ENCODE data around the gene IFNGR1. TPM values are rescaled to one million over a fixed set of nuclear protein-coding genes. Genes with fewer than 3 reads are reported as not detected.
A peak's percentile ranks its signal among the peaks of the same experiment; 100 is the strongest.

IFNGR1 gene
- total RNA-seq, 2 donors from 2014 or later: 65.5 to 102 TPM

DNA sequence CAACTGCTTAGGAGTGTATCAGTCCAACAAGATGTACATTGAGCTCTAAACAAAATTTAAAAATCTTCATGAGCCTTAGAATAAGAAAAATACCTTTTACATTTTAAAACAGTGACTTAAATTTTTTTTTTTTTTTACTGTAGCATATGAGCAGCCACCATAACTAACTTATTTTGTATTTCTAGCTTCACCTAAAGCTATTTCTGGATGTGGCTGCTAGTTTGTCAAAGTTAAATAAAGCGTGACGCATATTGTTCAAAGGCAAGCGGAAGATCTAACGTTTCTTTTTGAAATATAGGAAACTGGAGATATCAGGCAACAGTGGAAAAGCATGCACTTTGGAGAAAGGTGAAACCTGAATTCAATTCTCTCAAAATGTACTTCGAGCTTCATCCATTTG lies 42.5 kb downstream of the IFNGR1 start:
- Histone ChIP-seq H3K27me3 (replicated peaks; ENCODE audit: insufficient read depth) (no peaks in the 10 kb centered on the region), H3K36me3 (no peaks in the 10 kb centered on the region), H3K4me3 (no peak overlapping the region), H3K27ac (no peak overlapping the region), H3K9me3 (no peaks in the 10 kb centered on the region), H3K4me1 (ENCODE audit: control insufficient read depth in 1 of 2, low read depth in 2 of 2) (no peaks in the 10 kb centered on the region)
- DNase-seq (ENCODE audit: low spot score) (no peak), ATAC-seq (ENCODE audit: insufficient number of reproducible peaks, low FRiP score, low read depth) (no peak)
- TF ChIP-seq, protein P1, sequence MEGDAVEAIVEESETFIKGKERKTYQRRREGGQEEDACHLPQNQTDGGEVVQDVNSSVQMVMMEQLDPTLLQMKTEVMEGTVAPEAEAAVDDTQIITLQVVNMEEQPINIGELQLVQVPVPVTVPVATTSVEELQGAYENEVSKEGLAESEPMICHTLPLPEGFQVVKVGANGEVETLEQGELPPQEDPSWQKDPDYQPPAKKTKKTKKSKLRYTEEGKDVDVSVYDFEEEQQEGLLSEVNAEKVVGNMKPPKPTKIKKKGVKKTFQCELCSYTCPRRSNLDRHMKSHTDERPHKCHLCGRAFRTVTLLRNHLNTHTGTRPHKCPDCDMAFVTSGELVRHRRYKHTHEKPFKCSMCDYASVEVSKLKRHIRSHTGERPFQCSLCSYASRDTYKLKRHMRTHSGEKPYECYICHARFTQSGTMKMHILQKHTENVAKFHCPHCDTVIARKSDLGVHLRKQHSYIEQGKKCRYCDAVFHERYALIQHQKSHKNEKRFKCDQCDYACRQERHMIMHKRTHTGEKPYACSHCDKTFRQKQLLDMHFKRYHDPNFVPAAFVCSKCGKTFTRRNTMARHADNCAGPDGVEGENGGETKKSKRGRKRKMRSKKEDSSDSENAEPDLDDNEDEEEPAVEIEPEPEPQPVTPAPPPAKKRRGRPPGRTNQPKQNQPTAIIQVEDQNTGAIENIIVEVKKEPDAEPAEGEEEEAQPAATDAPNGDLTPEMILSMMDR (IDR thresholded peaks at IDR 0.05): no peak

DNA sequence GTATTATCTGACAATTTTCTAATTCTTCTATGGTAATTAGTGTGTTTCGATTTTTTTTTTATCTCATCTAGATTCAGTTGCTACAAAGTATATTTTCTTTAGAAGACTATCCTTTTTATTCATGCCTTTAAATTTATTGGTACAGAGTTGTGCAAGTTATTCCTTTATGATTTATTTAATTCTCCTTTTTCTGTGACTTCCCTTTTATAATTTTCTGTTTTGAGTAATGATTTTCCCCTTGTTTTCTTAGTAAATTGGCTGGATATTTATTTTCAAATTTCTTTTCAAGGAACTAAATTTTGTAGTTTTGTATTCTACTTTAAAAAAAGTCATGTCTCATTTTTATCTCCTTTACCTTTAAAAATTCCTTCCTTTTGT lies 43.3 kb downstream of the IFNGR1 start:
- ATAC-seq (ENCODE audit: insufficient number of reproducible peaks, low FRiP score, low read depth) (no peak), DNase-seq (ENCODE audit: low spot score) (no peak)
- H3K4me1 ChIP-seq (ENCODE audit: control insufficient read depth in 1 of 2, low read depth in 2 of 2): no peaks in the 10 kb centered on the region
- no peaks in the 10 kb centered on the region for H3K36me3 ChIP-seq
- no peaks in the 10 kb centered on the region for H3K9me3 ChIP-seq
- no peaks in the 10 kb centered on the region for H3K27me3 ChIP-seq (replicated peaks; ENCODE audit: insufficient read depth)
- TF ChIP-seq, protein P1 (IDR thresholded peaks at IDR 0.05): no peak
- no peak overlapping the region for H3K27ac ChIP-seq
- no peak overlapping the region for H3K4me3 ChIP-seq

DNA sequence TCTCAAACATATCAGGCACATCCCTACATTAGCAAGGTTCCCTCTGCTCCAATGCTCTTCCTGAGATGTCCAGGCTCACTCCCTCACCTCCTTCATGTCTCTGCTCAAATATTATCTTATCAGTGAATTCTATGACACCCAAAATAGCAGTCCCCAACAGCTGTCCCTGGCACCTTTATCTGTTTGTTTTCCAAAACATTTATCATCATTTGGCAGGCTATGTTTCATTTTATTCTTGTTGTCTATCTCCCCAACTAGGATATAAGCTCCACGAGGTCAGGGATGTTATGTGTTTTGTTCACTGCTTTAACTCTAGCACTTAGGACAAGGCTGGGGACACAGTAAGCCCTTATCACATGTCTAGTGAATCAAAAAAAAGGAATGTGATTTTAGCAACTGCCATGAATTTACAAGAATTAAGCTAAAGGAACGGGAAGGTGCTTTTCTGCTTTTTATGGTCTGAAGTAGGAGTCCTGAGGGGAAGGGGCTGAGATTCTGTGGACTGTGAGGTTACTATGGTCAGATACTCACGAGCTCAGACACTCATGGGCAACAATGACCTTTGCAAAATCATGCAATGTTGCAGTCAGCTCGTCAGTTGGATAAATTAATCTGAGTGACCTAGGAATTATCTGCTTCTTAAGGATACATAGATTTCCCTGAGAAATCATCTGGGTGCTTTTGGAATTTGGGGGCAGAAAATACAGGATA lies 43.9 kb downstream of the IFNGR1 start:
- H3K9me3 ChIP-seq: no peaks in the 10 kb centered on the region
- DNase-seq (ENCODE audit: low spot score) (no peak), ATAC-seq (ENCODE audit: insufficient number of reproducible peaks, low FRiP score, low read depth) (peak; percentile 42)
- no peak overlapping the region for H3K27ac ChIP-seq
- TF ChIP-seq, protein P1 (IDR thresholded peaks at IDR 0.05): no peak
- H3K4me1 ChIP-seq (ENCODE audit: control insufficient read depth in 1 of 2, low read depth in 2 of 2): no peaks in the 10 kb centered on the region
- no peak overlapping the region for H3K4me3 ChIP-seq
- no peaks in the 10 kb centered on the region for H3K27me3 ChIP-seq (replicated peaks; ENCODE audit: insufficient read depth)
- no peaks in the 10 kb centered on the region for H3K36me3 ChIP-seq

DNA sequence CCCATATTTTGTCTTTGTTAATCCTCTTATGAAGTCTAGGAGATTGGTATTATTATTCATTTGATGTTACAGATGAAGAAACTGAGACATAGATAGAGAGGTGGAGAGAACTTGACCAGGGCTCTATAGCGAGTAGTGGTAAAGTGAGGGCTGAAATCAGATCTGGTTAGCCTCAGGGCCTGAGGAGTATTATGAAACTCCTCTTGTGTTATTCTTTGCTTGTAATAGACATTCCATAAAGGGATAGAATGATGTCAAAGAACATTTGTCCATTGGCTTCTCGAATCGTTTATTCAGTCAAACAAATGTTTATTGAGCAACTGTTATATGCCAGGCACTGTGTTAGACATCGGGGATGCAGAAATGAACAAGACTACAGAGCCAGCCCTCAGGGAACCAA lies 45.7 kb downstream of the IFNGR1 start, which contains the start of gene IL22RA2:
Gene IL22RA2, minus strand, starts transcription at position 144 of the 400 bp plus-strand sequence. CDS start 11,895 bp downstream, outside the sequence.
- Histone ChIP-seq H3K4me1 (ENCODE audit: control insufficient read depth in 1 of 2, low read depth in 2 of 2) (no peaks in the 10 kb centered on the region), H3K36me3 (no peaks in the 10 kb centered on the region), H3K27me3 (replicated peaks; ENCODE audit: insufficient read depth) (no peaks in the 10 kb centered on the region), H3K9me3 (no peaks in the 10 kb centered on the region), H3K27ac (no peak within 1 kb of the TSS), H3K4me3 (no peak within 1 kb of the TSS)
- no peak for ATAC-seq (ENCODE audit: insufficient number of reproducible peaks, low FRiP score, low read depth)
- no peak for DNase-seq (ENCODE audit: low spot score)
- TF ChIP-seq, protein P1 (IDR thresholded peaks at IDR 0.05): no peak

DNA sequence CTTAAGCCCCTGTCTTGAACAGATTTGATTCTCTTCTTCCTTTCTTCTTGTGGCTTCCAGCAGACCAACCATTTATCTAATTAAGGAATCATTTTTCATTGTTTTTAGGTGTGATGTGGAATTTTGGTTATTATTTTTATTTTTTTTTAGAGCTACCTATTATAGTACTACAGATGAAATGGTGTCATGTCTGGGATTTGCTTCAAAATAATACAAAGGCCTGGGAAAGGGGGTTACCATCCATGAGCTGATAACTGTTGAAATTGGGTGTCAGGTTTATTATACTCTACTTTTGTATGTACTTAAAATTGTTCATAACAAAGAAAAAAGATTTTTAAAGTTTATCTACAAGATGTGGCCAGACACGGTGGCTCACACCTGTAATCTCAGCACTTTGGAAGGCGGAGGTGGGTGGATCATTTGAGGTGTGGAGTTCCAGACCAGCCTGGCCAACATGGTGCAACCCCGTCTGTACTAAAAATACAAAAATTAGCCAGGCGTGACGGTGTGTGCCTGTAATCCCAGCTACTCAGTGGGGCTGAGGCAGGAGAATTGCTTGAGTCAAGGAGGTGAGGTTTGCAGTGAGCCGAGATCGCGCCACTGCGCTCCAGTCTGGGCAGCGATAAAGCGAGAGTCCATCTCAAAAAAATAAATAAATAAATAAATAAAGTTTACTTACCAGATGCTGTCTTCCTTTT lies 46.3 kb downstream of the IFNGR1 start:
- TF ChIP-seq, protein P1 (IDR thresholded peaks at IDR 0.05): no peak
- Histone ChIP-seq H3K27me3 (replicated peaks; ENCODE audit: insufficient read depth) (no peaks in the 10 kb centered on the region), H3K27ac (no peak overlapping the region), H3K36me3 (no peaks in the 10 kb centered on the region), H3K4me3 (no peak overlapping the region), H3K4me1 (ENCODE audit: control insufficient read depth in 1 of 2, low read depth in 2 of 2) (no peaks in the 10 kb centered on the region), H3K9me3 (no peaks in the 10 kb centered on the region)
- DNase-seq (ENCODE audit: low spot score): no peak
- no peak for ATAC-seq (ENCODE audit: insufficient number of reproducible peaks, low FRiP score, low read depth)
